Measurements from ENCODE around the gene C1orf141.

C1orf141 gene

GRCh38 chr1:67053785-67054772 lies 80.7 kb downstream of the C1orf141 start, which contains the start of gene SLC35D1:
SLC35D1 (minus strand) TSS chr1:67054148; CDS start chr1:67054013, 135 bp downstream.
- in situ Hi-C loops (cut with MboI; ENCODE audit: low pct_unique_long_range_greater_than_20kb, low sequenced_read_pairs, unreplicated experiment), result no loop called here

GRCh38 chr1:67053535-67053784 lies 81.3 kb downstream of the C1orf141 start:
- DNase-seq (ENCODE audit: low spot score), result no peak
- TF ChIP-seq, protein P1, sequence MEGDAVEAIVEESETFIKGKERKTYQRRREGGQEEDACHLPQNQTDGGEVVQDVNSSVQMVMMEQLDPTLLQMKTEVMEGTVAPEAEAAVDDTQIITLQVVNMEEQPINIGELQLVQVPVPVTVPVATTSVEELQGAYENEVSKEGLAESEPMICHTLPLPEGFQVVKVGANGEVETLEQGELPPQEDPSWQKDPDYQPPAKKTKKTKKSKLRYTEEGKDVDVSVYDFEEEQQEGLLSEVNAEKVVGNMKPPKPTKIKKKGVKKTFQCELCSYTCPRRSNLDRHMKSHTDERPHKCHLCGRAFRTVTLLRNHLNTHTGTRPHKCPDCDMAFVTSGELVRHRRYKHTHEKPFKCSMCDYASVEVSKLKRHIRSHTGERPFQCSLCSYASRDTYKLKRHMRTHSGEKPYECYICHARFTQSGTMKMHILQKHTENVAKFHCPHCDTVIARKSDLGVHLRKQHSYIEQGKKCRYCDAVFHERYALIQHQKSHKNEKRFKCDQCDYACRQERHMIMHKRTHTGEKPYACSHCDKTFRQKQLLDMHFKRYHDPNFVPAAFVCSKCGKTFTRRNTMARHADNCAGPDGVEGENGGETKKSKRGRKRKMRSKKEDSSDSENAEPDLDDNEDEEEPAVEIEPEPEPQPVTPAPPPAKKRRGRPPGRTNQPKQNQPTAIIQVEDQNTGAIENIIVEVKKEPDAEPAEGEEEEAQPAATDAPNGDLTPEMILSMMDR (IDR thresholded peaks at IDR 0.05; ENCODE audit: extremely low read depth, insufficient read depth, missing control alignments), result no peak
- in situ Hi-C loops (cut with MboI; ENCODE audit: low pct_unique_long_range_greater_than_20kb, low sequenced_read_pairs, unreplicated experiment), result no loop called here

More at GRCh38 chr1:67053785-67054772, 80.7 kb downstream of the C1orf141 start, which contains the start of gene SLC35D1:
- TF ChIP-seq, protein P1 (IDR thresholded peaks at IDR 0.05; ENCODE audit: extremely low read depth, insufficient read depth, missing control alignments), result no peak
- DNase-seq (ENCODE audit: low spot score), result peak; percentile 94

DNA sequence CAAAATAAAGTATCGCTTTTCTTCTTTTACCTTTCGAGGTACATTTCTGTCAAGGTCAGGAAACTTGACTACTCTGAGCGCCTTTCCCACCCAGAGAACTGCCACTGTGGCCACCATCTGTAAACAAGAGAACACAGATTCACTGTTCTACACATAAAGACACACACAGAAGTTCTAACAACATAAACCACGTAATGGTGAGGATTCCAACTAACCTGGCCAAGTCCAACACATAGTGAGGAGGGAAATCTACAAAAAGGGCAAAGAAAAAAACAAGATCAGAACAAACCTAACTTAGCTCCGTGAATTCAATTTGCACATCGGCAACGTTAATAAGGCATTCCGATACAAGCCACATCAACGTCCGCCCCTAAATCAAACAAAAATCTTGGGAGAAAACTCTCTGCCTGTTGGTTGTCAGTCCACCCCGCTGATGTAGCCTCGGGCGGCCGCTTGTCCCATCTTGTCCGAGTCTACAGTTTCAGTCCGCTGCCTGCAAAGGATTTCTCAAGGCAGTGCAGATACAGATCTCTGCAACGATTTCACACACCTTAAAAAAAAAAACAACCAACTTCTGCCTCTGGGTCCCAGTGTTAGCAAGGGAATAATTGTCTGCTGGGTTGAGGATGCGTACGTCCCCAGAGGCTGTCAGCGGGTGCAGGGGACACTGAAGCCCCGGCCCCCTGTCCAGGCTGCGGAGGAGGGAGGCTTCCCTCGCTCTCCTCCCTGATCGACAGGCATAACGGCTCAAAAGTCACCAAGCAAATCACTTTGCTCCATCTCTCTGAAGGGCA lies 81.8 kb downstream of the C1orf141 start:
- TF ChIP-seq, protein P1 (IDR thresholded peaks at IDR 0.05; ENCODE audit: extremely low read depth, insufficient read depth, missing control alignments), result no peak
- DNase-seq (ENCODE audit: low spot score), result no peak
- in situ Hi-C loops (cut with MboI; ENCODE audit: low pct_unique_long_range_greater_than_20kb, low sequenced_read_pairs, unreplicated experiment), result no loop called here

- no peak for DNase-seq (ENCODE audit: low spot score)
- in situ Hi-C loops (cut with MboI; ENCODE audit: low pct_unique_long_range_greater_than_20kb, low sequenced_read_pairs, unreplicated experiment), result no loop called here
- TF ChIP-seq, protein P1 (IDR thresholded peaks at IDR 0.05; ENCODE audit: extremely low read depth, insufficient read depth, missing control alignments), result no peak
Measured at GRCh38 chr1:67051196-67051595, 83.6 kb downstream of the C1orf141 start.

- TF ChIP-seq, protein P1 (IDR thresholded peaks at IDR 0.05; ENCODE audit: extremely low read depth, insufficient read depth, missing control alignments), result no peak
- in situ Hi-C loops (cut with MboI; ENCODE audit: low pct_unique_long_range_greater_than_20kb, low sequenced_read_pairs, unreplicated experiment), result no loop called here
- DNase-seq (ENCODE audit: low spot score), result no peak
Measured at GRCh38 chr1:67044631-67045270, 90.0 kb downstream of the C1orf141 start.

DNA sequence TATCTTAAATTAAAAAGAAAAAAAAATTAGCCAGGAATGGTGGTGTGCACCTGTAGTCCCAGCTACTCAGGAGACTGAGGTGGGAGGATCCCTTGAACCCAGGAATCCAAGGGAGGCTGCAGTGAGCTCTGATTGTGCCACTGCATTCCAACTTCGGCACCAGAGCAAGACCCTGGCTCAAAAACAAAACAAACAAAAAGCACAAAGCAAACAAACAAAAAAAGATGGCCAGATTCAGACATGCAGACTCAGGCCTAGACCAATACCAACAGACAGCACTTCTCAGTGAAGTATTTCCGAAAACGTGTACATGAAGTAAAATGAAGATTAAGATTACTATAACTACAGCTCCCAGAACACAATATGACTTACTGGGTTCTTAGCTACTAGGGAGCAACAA lies 91.4 kb downstream of the C1orf141 start:
- in situ Hi-C loops (cut with MboI; ENCODE audit: low pct_unique_long_range_greater_than_20kb, low sequenced_read_pairs, unreplicated experiment), result no loop called here
- no peak for DNase-seq (ENCODE audit: low spot score)
- TF ChIP-seq, protein P1 (IDR thresholded peaks at IDR 0.05; ENCODE audit: extremely low read depth, insufficient read depth, missing control alignments), result no peak
